ENCODE measurements around the gene KCNIP1. TPM values are rescaled to one million over a fixed set of nuclear protein-coding genes. Genes with fewer than 3 reads are reported as not detected.

KCNIP1 gene
- total and polyA plus RNA-seq, 2 of the 8 experiments (the other 6 are each of a cell fraction or from before 2014, with no cell fraction given), result 0.52 to 0.83 TPM

GRCh38 chr5:170510126-170510525 lies 6.3 kb downstream of the KCNIP1 start:
- H4K5ac ChIP-seq (ENCODE audit: insufficient read length, low read depth, low read length), result no peak overlapping the region
- H3K18ac ChIP-seq (ENCODE audit: extremely low read depth, low read length), result no peak overlapping the region
- H3K4me3 ChIP-seq (ENCODE audit: extremely low read depth in 1 of 4, insufficient read depth in 2 of 4, low read depth in 3 of 4, low read length in 4 of 4), result no peak overlapping the region
- no peak overlapping the region for H2AFZ ChIP-seq (ENCODE audit: low read length)
- H3K9ac ChIP-seq (replicated peaks in 1 of 4; ENCODE audit: extremely low read depth in 1 of 4, low read depth in 3 of 4, low read length in 3 of 4), result no peak overlapping the region
- no peak overlapping the region for H3K23ac ChIP-seq (ENCODE audit: insufficient read length)
- peaks cover 0 to 10% (median 6%) of the 10 kb centered on the region in 4 experiments; a peak in 6 of 7 replicates for H3K27me3 ChIP-seq (replicated peaks in 1 of 4; ENCODE audit: control insufficient read depth in 3 of 4, extremely low read depth in 1 of 4, insufficient read depth in 3 of 4, low read length in 3 of 4)
- POLR2A ChIA-PET (ENCODE audit: partially characterized antibody), result no interaction called here
- no peak overlapping the region for H2BK12ac ChIP-seq (ENCODE audit: low read depth, low read length)
- no peak overlapping the region for H2AK5ac ChIP-seq (ENCODE audit: low read depth, low read length)
- no peak for DNase-seq (ENCODE audit: low read depth in 1 of 2, low spot score in 2 of 2)
- H3K23me2 ChIP-seq (ENCODE audit: low read depth, low read length), result no peaks in the 10 kb centered on the region
- no peak overlapping the region for H3K4ac ChIP-seq (replicated peaks; ENCODE audit: insufficient read length, low read depth, low read length)
- no peak overlapping the region for H3K27ac ChIP-seq (ENCODE audit: low read depth, low read length)
- no peaks in the 10 kb centered on the region for H3K79me1 ChIP-seq (ENCODE audit: low read depth, low read length)
- no peak overlapping the region for H2BK5ac ChIP-seq (ENCODE audit: low read depth, low read length)
- no peak for FAIRE-seq
- H4K91ac ChIP-seq (replicated peaks; ENCODE audit: insufficient read length, low read length), result no peak overlapping the region
- peaks cover 0 to 2% of the 10 kb centered on the region in 2 experiments for H4K20me1 ChIP-seq (replicated peaks in 1 of 2; ENCODE audit: control insufficient read depth in 1 of 2, insufficient read depth in 2 of 2, low read length in 2 of 2)
- H3K79me2 ChIP-seq (ENCODE audit: control insufficient read depth in 1 of 2, insufficient read depth in 2 of 2, low read length in 2 of 2), result no peaks in the 10 kb centered on the region
- no peak overlapping the region for H4K8ac ChIP-seq (ENCODE audit: extremely low read depth, insufficient read depth, low read length)
- no peak overlapping the region for H2BK15ac ChIP-seq (ENCODE audit: low read length)
- no peak overlapping the region for H2BK20ac ChIP-seq (ENCODE audit: low read length)
- no peak overlapping the region for H3K14ac ChIP-seq (ENCODE audit: insufficient read length)
- 89% methylated on average over 7 of the region's 7 CpGs; no CpG with 5 or more reads in 1 of the 2 experiments for WGBS, 2 experiments (ENCODE audit: extremely low coverage in 1 of 2, insufficient coverage in 1 of 2, insufficient read length in 1 of 2, insufficient replicate concordance in 2 of 2, low coverage in 1 of 2, low lambda C conversion rate in 2 of 2, missing lambda C conversion rate in 1 of 2)
- H3K56ac ChIP-seq (replicated peaks; ENCODE audit: insufficient read length, low read depth, low read length), result no peak overlapping the region
- H3K4me1 ChIP-seq (replicated peaks in 1 of 4; ENCODE audit: control insufficient read depth in 3 of 4, insufficient read depth in 4 of 4, low read length in 3 of 4), result peaks cover 0 to 3% (median under 1%) of the 10 kb centered on the region in 4 experiments; a peak in 2 of 7 replicates
- CTCF ChIA-PET (ENCODE audit: partially characterized antibody), result interaction anchor here (0.8 to 7.5 kb wide), 11 partner anchors 10 to 123 kb away, joined by 3 to 66 read pairs (median 4); no protein-coding TSS in a partner anchor
- H3K9me3 ChIP-seq (ENCODE audit: insufficient read depth in 2 of 2, low read depth in 1 of 2, low read length in 1 of 2), result no peaks in the 10 kb centered on the region
- no peaks in the 10 kb centered on the region for H3K36me3 ChIP-seq (ENCODE audit: control insufficient read depth in 2 of 4, insufficient read depth in 4 of 4, low read length in 3 of 4)
- H3K4me2 ChIP-seq (ENCODE audit: insufficient read depth in 1 of 2, low read depth in 2 of 2, low read length in 2 of 2), result no peak overlapping the region
- no peak overlapping the region for H2BK120ac ChIP-seq (replicated peaks; ENCODE audit: low read depth, low read length)
- TF ChIP-seq NRF1 (IDR thresholded peaks at IDR 0.05; ENCODE audit: low read depth, low read length) (no peak), RNF2 (IDR thresholded peaks at IDR 0.05; ENCODE audit: borderline replicate concordance, low read depth, low read length, missing control alignments, poor library complexity, severe bottlenecking) (no peak), GABPA (IDR thresholded peaks at IDR 0.05; ENCODE audit: borderline replicate concordance, insufficient read depth, low read length) (no peak), CTCF (IDR thresholded peaks at IDR 0.05; ENCODE audit: control extremely low read depth in 1 of 3, insufficient read depth in 1 of 3, low read depth in 1 of 3, low read length in 3 of 3) (no peak), TAF7 (optimal IDR thresholded peaks at IDR 0.05; ENCODE audit: borderline replicate concordance, low read depth, low read length) (no peak), PHF8 (conservative IDR thresholded peaks at IDR 0.05; ENCODE audit: low read depth, low read length) (no peak), EZH2 (IDR thresholded peaks at IDR 0.05; ENCODE audit: low read depth, low read length, severe bottlenecking) (no peak)

Measured in H1 (cell line).